ENCODE measurements around the gene CELF1.
"Not testable (repeated sequence)": the region's sequence is repeated elsewhere in the genome, so short reads cannot be mapped to it uniquely, and the experiment has no call there.

DNA sequence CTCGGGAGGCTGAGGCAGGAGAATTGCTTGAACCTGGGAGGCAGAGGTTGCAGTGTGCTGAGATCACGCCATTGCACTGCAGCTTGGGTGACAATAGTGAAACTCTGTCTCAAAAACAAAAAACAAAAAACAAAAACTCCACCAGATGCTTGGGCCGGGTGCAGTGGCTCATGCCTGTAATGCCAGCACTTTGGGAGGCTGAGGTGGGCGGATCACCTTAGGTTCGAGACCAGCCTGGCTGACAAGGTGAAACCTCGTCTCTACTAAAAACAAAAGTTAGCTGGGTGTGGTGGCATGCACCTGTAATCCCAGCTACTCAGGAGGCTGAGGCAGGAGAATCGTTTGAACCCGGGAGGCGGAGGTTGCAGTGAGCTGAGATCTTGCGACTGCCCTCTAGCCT lies 11.4 kb upstream of the CELF1 start:
- TF ChIP-seq, protein P1, sequence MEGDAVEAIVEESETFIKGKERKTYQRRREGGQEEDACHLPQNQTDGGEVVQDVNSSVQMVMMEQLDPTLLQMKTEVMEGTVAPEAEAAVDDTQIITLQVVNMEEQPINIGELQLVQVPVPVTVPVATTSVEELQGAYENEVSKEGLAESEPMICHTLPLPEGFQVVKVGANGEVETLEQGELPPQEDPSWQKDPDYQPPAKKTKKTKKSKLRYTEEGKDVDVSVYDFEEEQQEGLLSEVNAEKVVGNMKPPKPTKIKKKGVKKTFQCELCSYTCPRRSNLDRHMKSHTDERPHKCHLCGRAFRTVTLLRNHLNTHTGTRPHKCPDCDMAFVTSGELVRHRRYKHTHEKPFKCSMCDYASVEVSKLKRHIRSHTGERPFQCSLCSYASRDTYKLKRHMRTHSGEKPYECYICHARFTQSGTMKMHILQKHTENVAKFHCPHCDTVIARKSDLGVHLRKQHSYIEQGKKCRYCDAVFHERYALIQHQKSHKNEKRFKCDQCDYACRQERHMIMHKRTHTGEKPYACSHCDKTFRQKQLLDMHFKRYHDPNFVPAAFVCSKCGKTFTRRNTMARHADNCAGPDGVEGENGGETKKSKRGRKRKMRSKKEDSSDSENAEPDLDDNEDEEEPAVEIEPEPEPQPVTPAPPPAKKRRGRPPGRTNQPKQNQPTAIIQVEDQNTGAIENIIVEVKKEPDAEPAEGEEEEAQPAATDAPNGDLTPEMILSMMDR (IDR thresholded peaks at IDR 0.05) = not testable (repeated sequence)
- TF ChIP-seq POLR2A (IDR thresholded peaks at IDR 0.05) = not testable (repeated sequence)

All from adrenal gland (tissue), 5 donors.